HG03025 (cell line): Measurements from ENCODE around the gene BUD23.
"Not testable (repeated sequence)": the region's sequence is repeated elsewhere in the genome, so short reads cannot be mapped to it uniquely, and the experiment has no call there.

Experiments used
- ATAC-seq: cut with Tn5 transposase; IDR thresholded peaks from one replicate; pipeline ENCODE4 v1.9.1; 2021; ENCODE audit warnings: mild to moderate bottlenecking, moderate library complexity; ENCODE audit not compliant: unreplicated experiment, low FRiP score

BUD23 gene

DNA sequence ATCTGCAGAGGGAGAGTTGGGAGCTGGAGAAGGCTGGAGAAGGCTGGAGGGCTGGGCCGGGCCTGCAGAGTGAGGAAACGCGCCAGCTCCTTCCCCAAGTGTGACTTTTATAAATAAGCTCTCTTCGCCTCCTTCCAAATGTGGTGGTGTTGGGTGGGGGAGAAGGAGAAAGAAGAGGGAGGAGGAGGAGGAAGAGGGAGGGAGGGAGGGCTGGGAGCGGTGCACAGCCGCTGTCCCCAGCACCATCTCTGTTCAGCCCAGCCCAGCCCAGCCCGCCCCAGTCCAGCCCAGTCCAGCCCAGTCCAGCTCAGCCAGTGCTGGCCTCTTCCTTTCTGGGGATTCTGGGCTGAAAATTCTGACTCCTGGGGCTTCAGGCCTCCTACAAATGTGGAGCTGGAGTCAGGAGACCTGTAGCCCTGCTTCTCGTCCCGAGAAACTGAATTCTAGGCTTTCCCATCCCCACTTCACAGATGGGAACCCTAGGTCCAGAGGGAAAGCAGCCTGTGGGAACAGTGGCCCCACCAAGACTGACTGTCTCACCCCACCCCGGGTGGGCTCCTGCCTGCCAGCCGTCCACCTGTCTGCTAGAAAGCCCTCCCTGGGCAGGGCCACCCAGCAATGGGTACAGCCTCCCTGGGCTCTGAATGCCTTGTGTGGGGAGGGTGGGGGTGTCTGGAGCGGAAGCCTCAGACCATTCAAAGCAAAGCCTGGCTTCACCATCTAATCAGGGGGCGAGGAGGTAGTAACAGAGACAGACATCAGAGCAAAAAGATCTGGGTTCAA is 33.8 kb downstream of the BUD23 start:
- no peak for ATAC-seq

DNA sequence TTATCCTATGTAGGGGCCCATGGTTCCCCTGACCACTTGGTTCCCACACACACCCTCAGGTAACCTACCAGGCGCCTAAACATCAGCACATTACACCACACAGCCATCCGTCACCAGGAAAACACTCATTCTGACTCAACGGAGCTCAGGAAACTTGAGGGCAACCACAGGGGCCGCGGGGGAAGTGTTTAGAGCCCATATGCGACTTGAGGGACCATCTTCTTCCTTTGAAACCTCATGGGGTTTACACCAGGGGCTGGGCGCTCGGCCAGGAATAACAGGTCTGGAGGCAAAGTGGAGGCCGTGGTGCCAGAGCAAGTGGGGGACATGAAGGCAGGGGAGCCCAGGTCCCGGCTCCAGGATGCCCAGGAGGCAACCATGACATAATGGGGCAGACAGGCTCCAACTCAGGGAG is 34.6 kb downstream of the BUD23 start:
- ATAC-seq, result no peak

DNA sequence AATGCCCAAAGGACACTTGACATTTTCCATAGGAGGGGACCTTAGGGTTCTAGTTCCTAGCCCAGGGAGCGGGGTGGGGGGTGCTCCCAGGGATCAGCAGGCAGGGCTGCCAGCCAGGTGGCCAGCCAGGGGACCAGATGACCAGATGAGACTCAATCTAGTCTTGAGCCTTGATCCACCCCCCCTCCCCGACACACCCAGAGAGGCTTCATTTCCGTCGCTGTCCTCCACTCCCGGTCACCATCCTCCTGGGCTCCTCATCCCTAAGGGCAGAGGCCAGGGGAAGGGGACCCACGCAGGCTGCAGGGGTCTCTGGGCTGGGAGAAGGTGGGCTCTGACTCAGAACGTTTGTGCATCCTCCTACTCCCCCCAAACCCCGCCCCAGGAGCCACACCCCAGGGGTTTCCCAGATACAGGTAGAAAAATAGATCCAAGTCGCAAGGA is 35.1 kb downstream of the BUD23 start:
- ATAC-seq, result no peak

DNA sequence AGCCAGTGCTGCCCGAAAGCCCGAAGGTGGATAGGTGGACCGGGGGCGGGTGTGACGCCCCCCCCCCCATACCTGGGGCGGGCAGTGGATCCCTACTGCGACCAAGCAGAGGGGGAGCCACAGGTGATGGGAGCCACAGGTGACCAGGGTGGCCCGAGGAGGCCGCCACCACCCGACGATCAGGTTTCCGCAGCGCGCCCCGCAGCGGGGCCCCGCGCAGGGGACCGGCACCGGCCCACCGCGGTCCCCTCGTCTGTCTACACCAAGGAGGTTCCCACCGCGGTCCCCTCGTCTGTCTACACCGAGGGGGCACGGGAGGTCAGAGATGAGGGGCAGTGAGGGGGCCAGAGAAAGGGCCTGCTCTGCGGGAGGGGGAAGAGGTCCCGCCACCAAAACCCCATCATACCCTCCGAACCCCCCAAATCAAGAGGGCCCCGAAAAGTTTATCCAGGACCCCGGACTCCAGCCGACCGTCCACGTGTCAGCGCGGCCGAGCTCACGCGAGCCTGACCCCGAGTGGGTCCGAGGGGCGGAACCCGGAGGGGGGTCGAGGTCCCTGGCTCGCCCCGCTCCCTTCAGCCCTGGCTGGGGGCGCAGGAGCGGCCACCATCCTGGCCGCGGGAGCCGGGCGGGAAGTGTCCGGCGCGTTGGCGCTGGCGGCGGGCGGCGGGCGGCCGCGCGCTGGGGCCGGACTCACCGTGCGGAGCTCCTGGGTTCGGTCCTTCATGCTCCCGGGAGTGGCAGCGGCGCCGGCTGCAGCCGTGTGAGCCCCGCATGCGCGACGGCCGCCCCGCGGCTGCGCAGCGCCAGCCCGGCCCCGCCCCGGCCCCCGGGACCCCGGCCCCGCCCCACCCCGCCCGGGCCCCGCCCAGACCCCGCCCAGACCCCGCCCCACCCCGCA is 35.8 kb downstream of the BUD23 start, which contains the start of gene STX1A:
STX1A (minus strand) TSS at position 765 of the 901 bp plus-strand sequence; CDS start at position 727, 38 bp downstream.
- ATAC-seq, result peak; percentile 38

DNA sequence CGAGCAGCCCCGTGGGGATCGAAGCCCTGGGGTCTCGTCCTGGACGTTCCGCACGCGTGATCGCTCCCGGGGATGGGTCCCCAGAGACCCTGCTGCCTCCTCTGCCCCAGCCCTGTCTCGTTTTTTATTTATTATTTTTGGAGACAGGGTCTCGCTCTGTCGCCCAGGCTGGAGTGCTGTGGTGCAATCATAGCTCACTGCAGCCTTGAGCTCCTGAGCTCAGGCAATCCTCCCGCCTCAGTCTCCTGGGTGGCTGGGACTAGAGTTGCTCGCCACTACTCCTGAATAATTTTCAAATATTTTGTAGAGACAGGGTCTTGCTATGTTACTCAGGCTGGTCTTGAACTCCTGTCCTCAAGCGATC is 36.4 kb downstream of the BUD23 start:
- no peak for ATAC-seq

DNA sequence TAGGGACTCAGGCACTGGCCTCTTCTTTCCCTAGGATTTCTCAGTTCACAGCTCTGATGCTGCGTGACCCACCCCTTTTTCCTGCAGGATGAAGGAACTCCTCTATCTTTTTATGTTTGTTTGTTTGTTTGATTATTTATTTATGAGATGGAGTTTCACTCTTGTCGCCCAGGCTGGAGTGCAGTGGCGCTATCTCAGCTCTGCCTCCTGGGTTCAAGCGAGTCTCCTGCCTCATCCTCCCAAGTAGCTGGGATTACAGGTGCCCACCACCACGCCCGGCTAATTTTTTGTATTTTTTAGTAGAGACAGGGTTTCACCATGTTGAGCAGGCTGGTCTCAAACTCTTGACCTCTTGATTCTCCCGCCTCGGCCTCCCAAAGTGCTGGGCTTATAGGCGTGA is 37.0 kb downstream of the BUD23 start:
- ATAC-seq, result not testable (repeated sequence)

DNA sequence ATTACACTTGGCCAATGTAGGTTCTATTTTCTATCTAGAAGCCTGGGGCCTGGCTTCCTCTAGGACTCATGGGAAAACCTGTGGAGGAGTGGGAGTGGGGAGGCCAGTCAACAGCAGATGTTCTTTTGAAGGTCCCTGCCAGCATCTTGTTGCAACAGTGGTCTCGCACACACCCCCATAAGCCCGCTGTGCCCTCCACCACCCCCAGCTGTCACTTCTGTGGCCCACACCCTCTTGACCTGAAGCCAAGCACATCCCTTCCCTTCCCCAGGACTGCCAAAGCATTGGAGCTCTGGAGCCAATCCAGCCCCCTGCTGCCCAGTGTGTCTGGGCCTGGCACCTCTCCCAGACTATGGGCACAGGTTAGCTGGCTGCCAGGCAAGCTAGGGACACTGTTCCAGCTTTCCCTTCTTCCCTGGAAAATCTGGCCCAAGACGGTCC is 38.0 kb downstream of the BUD23 start:
- no peak for ATAC-seq

DNA sequence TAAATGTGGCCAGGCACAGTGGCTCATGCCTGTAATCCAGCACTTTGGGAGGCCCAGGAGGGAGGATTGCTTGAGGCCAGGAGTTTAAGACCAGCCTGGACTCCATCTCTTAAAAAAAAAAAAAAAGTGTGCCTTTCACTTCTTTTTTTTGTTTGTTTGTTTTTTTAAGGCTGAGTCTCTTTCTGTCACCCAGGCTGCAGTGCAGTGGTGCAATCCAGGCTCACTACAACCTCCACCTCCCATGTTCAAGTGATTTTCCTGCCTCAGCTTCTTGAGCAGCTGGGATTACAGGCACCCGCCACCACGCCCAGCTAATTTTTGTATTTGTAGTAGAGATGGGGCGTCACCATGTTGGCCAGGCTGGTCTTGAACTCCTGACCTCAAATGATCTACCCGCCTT is 38.8 kb downstream of the BUD23 start:
- ATAC-seq, result not testable (repeated sequence)

DNA sequence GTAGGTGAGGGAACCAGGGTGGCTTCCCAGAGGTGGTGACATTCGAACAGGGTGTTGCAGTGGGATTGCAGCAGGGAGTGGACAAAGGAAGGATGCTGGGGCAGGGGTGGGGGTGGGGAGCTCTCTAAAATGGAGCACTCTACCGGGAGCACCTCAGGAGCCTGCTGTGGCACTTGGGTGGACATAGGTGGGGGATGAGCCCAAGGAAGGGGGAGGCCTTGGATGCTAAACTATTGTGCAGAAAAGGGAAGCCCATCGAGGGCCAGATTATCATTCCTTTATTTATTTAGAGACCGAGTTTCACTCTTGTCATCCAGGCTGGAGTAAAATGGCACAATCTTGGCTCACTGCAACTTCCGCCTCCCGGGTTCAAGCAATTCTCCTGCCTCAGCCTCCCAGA is 39.4 kb downstream of the BUD23 start:
- ATAC-seq, result no peak

DNA sequence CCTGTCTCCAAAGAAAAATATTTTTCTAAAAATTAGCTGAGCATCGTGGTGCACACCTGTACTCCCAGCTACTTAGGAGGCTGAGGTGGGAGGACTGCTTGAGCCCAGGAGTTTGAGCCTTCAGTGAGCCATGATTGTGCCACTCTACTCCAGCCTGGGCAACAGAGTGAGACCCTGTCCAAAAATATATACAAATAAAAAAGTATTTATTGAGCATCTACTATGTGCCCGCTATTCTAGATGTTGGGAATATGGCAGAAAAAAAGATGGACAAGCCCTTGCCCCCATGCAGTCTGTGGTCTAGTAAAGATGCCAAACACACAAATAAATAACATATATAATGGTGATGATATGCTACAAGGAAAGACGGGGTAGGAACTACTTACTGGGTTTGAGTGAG is 40.4 kb downstream of the BUD23 start:
- ATAC-seq, result no peak

DNA sequence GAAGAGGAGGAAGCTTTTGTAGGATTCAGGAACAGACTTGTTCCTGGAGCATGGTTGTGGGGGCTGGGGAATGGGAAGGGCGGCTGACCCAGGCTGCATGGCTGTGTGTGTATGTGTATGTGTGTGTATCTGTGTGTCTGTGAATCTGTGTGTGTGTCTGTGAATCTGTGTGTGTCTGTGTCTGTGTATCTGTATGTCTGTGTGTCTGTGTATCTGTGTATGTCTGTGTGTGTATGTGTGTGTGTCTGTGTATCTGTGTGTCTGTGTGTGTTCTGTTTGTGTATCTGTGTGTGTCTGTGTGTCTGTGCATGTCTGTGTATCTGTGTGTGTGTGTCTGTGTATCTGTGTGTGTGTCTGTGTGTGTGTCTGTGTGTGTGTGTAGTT is 42.7 kb downstream of the BUD23 start:
- ATAC-seq, result peak; percentile 28

DNA sequence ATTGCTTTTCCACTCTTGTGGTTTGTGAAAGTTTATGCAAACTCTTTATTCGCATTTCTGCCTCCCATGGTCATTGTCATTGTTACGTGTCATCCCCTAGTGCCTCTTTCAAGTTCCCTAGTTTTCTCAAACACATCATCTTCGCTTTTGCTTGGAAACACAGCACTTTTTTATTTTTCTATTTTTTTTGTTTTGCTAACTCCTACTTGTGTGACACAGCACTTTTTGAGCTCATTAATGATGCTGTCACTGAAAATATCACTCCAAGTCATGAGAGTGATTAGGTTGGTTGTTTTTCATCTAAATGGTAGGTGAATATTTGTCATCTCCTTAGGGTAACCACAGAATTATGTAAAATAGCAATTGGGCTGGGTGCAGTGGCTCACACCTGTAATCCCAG is 44.6 kb downstream of the BUD23 start:
- ATAC-seq, result no peak

DNA sequence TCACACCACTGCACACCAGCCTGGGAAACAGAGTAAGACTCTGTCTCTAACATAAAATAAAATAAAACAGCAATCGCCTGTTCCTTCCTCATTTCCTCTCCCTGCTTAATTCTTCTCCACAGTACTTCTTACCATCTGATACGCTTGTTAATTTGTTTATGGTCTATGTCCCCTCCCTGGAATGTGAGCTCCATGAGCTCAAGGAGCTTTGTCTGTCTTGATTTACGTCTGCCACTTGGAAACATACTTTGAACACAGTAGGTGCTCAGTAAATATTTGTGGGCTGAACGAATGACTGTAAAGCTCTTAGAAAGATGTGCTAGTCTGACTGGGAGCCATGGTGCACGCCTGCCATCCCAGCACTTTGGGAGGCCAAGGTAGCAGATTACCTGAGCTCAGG is 45.2 kb downstream of the BUD23 start:
- no peak for ATAC-seq

DNA sequence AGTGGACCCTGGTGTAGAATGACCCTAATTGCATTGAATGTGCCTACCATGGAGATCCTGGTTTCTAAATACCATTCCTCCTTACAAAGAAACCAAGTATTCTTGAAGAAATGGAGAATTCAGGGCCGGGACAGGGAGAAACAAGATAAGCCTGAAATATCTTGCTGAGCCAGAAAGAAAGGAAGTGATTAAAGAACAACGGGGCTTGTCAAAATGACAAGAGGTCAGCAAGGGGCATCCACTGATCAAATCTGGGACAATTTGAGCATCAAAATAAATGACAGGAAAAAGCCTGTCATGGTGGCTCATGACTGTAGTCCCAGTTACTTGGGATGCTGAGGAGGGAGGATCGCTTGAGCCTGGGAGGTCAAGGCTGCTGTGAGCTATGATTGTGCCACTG is 47.1 kb downstream of the BUD23 start:
- ATAC-seq, result no peak

DNA sequence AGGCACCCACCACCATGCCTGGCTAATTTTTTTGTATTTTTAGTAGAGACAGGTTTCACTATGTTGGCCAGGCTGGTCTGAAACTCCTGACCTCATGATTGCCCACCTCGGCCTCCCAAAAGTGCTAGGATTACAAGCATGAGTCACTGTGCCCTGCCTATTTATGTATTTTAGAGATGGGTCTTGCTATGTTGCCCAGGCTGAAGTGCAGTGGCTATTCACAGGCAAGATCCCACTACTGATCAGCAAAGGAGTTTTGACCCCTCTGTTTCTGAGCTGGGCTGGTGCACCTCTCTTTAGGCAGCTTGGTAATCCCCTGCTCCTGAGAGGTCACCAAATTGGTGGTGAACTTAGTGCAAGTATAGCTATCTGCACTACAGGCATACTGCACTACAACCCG is 49.0 kb downstream of the BUD23 start:
- no peak for ATAC-seq

DNA sequence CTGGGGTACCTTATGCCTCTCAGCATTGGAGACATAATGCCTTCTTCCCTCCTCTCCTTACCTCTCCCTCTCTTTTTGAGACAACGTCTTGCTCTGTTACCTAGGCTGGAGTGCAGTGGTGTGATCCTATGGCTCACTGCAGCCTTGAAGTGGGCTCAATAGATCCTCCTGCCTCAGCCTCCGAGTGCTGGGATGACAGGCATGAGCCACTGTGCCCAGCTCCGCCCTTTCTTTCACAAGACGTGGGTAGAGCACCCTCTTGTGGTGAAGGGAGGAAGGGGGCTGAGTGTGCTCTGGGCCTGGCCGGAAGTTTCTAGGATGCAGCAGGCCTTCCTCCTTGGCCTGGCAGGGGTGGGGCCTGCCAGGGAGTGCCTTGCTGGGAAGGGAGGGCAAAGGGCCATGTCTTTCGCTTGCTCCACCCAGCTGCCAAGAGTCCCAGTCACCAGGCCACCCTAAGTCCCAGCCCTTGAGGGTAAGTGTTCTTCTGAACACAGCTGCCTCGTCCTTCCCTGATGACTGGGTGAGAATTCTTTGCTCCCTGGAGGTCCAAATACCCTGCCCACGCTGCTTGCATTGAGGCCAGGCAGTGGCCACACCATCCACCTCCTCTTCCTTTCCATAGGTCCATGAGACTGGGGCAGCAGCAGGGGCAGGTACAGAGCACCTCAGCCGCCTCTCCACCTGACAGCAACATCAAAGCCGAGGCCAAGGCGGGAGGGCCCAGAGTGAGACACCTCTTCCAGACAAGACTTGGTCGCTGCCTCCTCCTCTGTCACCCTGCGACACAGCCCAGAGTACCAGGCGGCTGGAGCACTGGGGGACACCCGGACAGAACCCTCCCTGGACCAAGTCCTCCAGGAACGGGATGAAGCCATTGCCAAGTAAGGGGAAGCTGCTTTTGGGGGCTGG is 51.5 kb downstream of the BUD23 start:
- ATAC-seq, result no peak

DNA sequence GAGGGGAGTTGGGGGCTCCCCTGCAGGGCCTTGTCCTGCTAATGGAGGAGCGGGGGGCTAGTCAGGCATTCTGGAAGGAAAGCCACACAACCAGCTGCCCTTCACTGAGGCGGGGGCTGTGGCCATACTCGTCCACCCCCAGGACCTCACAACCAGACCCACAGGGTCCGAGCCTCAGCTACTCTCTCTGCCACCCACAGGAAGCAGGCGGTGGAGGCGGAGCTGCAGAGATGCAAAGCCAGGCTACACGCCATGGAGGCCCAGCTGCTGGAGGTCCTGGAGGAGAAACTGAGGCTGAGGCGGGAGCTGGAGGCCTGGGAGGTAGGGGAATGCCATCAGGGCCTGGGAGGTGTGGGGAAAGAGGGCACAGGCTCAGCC is 52.1 kb downstream of the BUD23 start:
- ATAC-seq, result no peak

DNA sequence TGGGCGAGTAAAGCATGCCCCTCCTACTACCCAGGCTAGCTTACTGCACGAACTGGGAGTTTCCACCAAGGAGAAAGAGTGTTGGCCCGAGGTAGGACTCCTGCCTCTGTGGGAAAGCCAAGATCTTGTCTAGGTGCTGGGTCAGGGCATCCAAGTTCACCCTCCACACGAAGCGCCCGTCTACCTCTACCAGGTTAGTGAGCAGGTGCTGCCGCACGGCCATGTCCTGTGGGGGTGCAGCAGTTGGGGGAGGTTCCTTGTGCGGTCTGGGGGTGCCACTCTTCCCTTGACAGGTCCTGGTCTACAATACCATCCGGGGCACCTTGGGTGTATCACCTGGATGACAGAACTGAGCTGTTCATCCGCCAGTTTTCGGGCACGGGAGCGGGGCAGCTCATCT is 53.5 kb downstream of the BUD23 start:
- ATAC-seq, result no peak

DNA sequence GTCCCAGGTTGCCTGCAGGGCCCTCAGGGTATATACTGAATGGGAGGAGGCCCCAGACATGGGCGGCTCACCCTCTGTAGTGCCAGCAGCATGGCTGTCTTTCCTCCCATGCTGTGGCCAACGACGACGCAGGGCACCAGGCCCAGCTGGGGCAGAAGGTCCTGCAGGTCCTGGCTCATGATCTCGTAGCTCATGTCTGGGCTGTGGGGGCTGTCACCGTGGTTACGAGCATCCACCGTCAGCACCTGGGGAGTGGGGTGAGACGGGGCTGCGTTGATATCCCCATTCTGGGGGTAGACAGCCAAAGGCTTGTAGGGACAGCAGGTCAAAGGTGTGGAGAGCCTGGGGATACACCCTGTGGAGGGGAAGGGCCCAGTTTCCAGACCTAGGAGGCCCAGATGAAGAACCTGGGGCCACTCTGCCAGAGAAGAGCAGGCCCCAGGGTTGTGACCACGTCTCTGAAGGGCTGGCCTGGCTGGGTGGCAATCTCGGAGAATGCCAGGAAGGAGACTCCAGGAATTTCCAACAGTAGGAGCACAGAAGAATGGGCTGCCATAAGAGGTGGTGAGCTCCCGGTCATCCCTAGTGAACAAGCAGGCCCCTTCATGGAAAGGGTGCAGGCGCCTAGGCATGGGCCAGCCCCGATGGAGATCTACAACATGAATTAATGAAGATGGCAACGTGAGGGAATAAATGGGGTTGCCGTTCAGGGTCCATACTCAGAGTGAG is 54.3 kb downstream of the BUD23 start:
- no peak for ATAC-seq

DNA sequence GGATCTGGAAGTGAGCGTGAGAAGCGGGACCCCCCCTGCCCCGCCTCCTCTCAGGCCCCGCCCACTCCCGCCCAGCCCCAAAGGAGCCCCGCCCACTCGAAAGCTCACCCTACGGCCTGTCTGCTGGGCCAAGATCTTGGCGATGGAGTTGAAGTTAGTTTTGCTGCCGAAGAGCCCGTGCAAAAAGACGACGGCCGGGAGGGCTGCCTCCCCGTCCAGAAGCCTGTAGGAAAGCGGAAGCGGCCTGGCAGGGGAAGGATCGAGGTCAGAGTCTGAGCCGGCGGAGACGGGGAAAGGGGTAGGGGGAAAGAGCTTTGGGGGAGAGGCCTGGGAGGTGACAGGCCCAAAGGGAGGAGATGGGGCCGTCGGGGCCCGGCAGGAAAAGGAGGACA is 54.8 kb downstream of the BUD23 start:
- ATAC-seq, result peak; percentile 10
